Motor neuron (in vitro differentiated cells): ENCODE results near the gene TCTN3. TPM values are rescaled to one million over a fixed set of nuclear protein-coding genes. Genes with fewer than 3 reads are reported as not detected.
"Not testable (repeated sequence)": the region's sequence is repeated elsewhere in the genome, so short reads cannot be mapped to it uniquely, and the experiment has no call there.

Experiments used
- ATAC-seq, 8 experiments: fragments of 200-7000 bp; cut with Tn5 transposase; replicated peaks in 6 of 8; 2 replicates each; pipeline ENCODE4 v1.8.0; 2021; ENCODE audit warnings: mild to moderate bottlenecking in 8 of 8, moderate library complexity in 8 of 8
- H3K27ac ChIP-seq, 2 donors: fragments of 250-450 bp; sonication (Bioruptor Pico); 2 replicates each; pipeline ENCODE4 v1.9.0; 2021; ENCODE audit warnings: antibody characterized with exemption in 2 of 2, mild to moderate bottlenecking in 2 of 2, moderate library complexity in 1 of 2
- H3K4me1 ChIP-seq, 2 donors: fragments of 250-450 bp; sonication (Bioruptor Pico); replicated peaks in 1 of 2; 2 replicates each; pipeline ENCODE4 v1.6.1; 2021; ENCODE audit warnings: antibody characterized with exemption in 2 of 2, mild to moderate bottlenecking in 2 of 2, moderate library complexity in 1 of 2
- H3K4me3 ChIP-seq, 5 donors: fragments of 250-450 bp; sonication (Bioruptor Pico); 2 replicates each; pipeline ENCODE4 v1.9.0; 2021; ENCODE audit warnings: antibody characterized with exemption in 5 of 5, mild to moderate bottlenecking in 5 of 5, moderate library complexity in 4 of 5
- WGBS, 10 experiments: fragments of 450-650 bp; shearing (Covaris generic); methylation state at CpG; one replicate each; pipeline ENCODE4 v1.0.0; 2022; 5-methylcytosine and 5-hydroxymethylcytosine counted together
- in situ Hi-C, 9 experiments: fragments of 400-800 bp; cut with MboI; loops; one replicate each; pipeline ENCODE4 v1.15.0; 2021; ENCODE audit warnings: low sequenced_read_pairs in 9 of 9, low pct_unique_long_range_greater_than_20kb in 2 of 9; ENCODE audit not compliant: unreplicated experiment in 9 of 9
- total RNA-seq, 8 experiments: library from RNA; unstranded; fragments of 300-600 nt; gene quantifications; 2 replicates each; pipeline versions ENCODE4 v1.2.3 to v1.2.4, GENCODE V29; 2022

Gene TCTN3
- total RNA-seq, 8 experiments from 2014 or later: 21.9 to 62.4 (median 30.4) TPM

DNA sequence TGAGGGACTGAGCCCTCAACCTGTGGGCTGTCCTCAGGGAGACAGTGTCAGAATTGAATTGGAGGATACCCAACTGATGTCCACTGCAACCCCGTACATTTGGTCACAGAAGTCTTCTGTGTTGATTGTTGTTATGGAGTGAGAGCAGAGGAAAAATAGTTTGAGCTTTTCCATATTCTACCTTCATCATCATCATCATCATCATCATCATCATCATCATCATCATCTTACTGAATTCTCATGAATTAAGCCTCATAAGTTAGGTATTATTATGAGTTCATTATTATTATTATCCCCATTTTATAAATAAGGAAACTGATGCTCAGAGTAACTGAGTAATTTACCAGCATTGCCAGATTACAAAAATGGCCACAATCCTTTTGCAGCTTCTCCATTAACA, 45.6 kb downstream of the TCTN3 start:
- Histone ChIP-seq H3K4me3 (no peak overlapping the region), H3K27ac (no peak overlapping the region), H3K4me1 (no peaks in the 10 kb centered on the region)
- no peak for ATAC-seq
- 78 to 100% (median 100%) methylated on average over 1 of the region's 1 CpG; no CpG with 5 or more reads in 6 of the 10 experiments for WGBS, 10 experiments
- in situ Hi-C loops: no loop called here

DNA sequence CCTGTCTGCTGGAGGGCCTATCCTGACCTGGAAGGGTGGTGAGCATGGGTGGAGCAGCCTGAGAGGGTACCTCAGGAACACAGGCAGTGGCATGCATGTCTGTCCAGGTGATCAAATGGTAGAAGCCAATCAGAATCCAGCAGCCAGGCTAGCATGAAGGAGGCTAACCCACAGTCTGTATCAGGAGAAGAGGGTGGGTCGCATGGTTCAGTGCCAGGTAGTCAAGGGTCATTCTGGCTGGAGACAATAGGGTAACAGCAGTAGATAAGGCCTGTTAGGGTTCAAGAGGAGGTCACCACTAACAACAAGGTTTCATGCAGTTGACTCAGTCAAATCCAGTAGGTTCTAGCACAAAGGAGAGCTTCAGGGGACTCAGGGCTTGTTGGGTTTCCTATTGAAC, 47.6 kb downstream of the TCTN3 start:
- 100% methylated on average over 1 of the region's 1 CpG; no CpG with 5 or more reads in 7 of the 10 experiments for WGBS, 10 experiments
- Histone ChIP-seq H3K27ac (no peak overlapping the region), H3K4me1 (no peaks in the 10 kb centered on the region), H3K4me3 (no peak overlapping the region)
- in situ Hi-C loops: no loop called here
- ATAC-seq: no peak

DNA sequence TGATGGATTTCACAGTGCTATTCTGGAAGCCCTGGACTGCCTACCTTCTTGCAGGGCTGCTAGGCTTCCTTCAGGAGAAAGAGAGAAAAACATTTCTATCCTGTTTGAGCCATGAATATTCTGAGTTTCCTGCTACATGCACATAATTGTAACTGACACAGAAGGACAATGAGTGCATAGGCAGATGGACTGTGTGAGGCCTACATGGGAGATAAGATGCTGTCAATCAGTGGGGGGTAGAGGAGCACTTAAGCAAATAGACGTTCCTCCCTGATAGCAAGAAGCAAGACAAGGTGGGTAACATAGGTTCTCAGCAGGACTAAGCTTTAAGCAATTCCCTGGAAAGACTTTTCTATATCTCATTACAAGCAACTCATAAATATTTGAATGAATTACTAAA, 48.8 kb downstream of the TCTN3 start:
- no peaks in the 10 kb centered on the region for H3K4me1 ChIP-seq
- peak in 3 of 8 experiments; percentile 89 to 95 (median 92) for ATAC-seq
- H3K4me3 ChIP-seq: no peak overlapping the region
- in situ Hi-C loops: no loop called here
- no peak overlapping the region for H3K27ac ChIP-seq
- 0 to 67% (median 45%) methylated on average over 1 of the region's 1 CpG; no CpG with 5 or more reads in 4 of the 10 experiments for WGBS, 10 experiments

DNA sequence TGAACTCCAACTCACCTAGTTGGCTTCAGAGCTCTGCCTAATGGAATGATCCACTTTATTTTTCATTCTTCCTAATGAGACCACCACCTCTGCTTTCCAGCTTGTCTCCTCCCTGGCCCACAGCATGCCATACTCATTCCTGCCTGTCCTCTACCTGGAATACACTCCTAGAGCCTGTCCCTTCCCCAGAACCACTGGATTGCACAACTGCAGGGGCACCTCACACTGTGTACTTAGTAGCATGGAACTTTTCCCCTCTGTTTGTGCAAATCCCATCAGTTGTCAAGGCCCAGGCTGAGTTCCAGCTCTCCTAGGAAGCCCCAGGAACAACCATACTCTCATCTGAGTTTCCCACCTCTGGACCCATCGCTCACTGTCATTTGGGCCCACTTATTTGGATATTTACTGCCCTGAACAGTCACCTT, 52.8 kb downstream of the TCTN3 start:
- H3K27ac ChIP-seq: no peak overlapping the region
- ATAC-seq: no peak
- in situ Hi-C loops: no loop called here
- no peaks in the 10 kb centered on the region for H3K4me1 ChIP-seq
- H3K4me3 ChIP-seq: no peak overlapping the region
- 60 to 100% (median 100%) methylated on average over 1 of the region's 1 CpG; no CpG with 5 or more reads in 6 of the 10 experiments for WGBS, 10 experiments

DNA sequence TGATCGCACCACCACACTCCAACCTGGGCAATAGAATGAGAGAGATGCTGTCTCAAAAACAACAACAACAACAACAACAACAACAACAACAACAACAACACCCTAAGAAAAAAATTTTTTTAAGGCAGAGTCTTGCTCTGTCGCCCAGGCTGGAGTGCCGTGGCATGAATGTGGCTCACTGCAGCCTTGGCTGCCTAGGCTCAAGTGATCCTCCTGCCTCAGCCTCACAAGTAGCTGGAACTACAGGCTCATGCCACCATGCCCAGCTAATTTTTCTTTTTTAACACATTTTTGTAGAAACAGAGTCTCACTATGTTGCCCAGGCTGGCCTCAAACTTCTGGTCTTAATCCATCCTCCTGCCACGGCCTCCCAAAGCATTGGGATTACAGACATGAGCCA, 55.8 kb downstream of the TCTN3 start:
- WGBS, 10 experiments: 76 to 100% (median 100%) methylated on average over 1 to 3 of the region's 4 CpGs; no CpG with 5 or more reads in 2 of the 10 experiments
- in situ Hi-C loops: no loop called here
- Histone ChIP-seq H3K4me3 (no peak overlapping the region), H3K4me1 (no peaks in the 10 kb centered on the region), H3K27ac (no peak overlapping the region)
- no peak for ATAC-seq

DNA sequence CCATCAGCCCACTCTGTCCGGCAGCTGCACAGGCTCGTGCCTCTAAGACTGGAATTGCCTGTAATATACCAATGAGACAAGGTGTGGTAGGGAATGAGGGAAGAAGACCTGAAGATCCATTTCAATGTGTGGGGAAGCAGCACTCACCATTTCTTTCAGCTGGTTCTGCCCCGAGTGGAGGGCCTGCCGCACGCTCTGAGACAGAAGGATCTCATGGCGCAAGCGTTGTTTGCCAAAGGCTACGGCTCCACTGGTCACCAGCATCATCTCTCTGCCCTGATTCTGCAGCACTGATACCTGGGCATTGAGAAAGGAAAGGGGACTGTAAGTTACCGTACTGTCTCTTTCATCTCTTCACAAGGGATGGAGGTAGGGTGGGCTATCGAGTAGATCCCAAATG, 56.6 kb downstream of the TCTN3 start:
- Histone ChIP-seq H3K4me1 (no peaks in the 10 kb centered on the region), H3K27ac (no peak overlapping the region), H3K4me3 (no peak overlapping the region)
- no peak for ATAC-seq
- in situ Hi-C loops: no loop called here
- 86 to 100% (median 100%) methylated on average over 1 to 9 of the region's 10 CpGs; no CpG with 5 or more reads in 4 of the 10 experiments for WGBS, 10 experiments

DNA sequence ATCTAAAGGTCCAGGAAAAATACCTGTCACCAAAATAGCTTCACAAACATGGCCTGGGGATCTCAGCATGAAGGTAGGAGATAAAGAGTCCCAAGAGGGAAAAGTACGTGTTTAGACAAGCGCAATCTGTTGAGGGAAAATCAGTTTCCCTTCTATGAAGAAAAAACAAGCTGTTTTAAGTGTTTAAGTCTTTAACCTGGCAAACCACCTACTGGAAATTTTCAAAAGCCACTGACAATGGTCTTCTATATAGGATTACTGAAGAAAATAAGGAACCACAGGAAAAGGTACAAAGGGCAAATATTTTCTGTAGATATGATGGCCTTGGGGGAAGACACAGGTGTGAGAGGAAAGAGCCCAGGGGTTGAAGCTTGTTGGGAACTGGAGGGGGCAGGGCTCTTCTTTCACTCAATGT, 58.4 kb downstream of the TCTN3 start:
- Histone ChIP-seq H3K4me3 (no peak overlapping the region), H3K4me1 (no peaks in the 10 kb centered on the region), H3K27ac (no peak overlapping the region)
- ATAC-seq: no peak
- in situ Hi-C loops: no loop called here
- 80 to 100% (median 97%) methylated on average over 1 to 2 of the region's 2 CpGs; no CpG with 5 or more reads in 2 of the 10 experiments for WGBS, 10 experiments

DNA sequence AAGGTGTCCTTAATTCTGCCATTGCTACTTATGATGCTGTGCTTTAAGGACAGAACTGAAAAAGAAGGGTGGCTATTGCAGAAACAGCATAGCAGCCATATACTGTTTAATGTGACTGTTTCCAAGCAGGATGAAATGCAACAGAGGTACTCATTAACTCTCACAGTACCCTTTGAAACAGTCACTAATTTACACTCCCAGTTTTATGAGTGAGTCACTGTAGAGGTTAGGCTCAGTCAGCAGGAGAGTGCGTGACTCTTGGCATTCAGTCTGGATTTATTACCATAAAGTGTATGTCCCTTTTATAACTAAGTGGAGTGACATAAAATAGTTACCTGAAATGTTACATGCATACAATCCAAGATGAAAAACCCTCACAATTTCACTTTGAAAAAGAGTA, 64.9 kb downstream of the TCTN3 start:
- in situ Hi-C loops: no loop called here
- Histone ChIP-seq H3K27ac (no peak overlapping the region), H3K4me3 (no peak overlapping the region), H3K4me1 (no peaks in the 10 kb centered on the region)
- peak in 5 of 8 experiments; percentile 27 to 94 (median 55) for ATAC-seq
- 33 to 100% (median 73%) methylated on average over 1 of the region's 1 CpG; no CpG with 5 or more reads in 2 of the 10 experiments for WGBS, 10 experiments

DNA sequence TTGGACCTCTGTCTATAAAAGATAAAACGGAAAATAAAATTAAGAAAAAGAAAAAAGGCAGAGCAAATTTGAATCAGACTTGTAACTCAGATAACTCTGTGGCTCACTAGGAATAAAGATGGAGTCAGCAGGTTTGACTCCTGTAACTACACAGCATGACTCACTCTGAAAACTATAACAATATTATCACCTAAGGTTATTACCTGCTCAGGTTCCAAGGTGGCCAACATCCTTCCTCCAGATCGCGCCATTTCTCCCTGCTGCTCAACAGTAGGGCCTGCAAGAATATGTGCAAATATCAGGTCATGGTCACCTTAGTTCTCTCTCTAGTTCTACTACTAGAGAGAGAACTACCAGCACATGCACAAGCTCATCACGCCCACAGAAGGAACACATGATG, 67.2 kb downstream of the TCTN3 start:
- in situ Hi-C loops: no loop called here
- H3K4me3 ChIP-seq: no peak overlapping the region
- no peak for ATAC-seq
- H3K27ac ChIP-seq: no peak overlapping the region
- WGBS, 10 experiments: 60 to 100% (median 97%) methylated on average over 1 to 4 of the region's 4 CpGs
- no peaks in the 10 kb centered on the region for H3K4me1 ChIP-seq

DNA sequence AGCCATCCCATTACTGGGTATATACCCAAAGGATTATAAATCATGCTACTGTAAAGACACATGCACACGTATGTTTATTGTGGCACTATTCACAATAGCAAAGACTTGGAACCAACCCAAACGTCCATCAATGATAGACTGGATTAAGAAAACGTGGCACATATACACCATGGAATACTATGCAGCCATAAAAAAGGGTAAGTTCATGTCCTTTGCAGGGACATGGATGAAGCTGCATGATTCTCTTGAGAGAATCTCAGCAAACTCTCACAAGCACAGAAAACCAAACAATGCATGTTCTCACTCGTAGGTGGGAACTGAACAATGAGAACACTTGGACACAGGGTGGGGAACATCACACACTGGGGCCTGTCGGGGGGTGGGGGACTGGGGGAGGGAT, 73.3 kb downstream of the TCTN3 start:
- in situ Hi-C loops: loop anchor here in 3 of 9 experiments (25.0 kb wide), 1 partner anchor 183 kb away; no protein-coding TSS in a partner anchor
- ATAC-seq, H3K4me1 ChIP-seq, H3K4me3 ChIP-seq, H3K27ac ChIP-seq: not testable (repeated sequence)
- WGBS, 10 experiments: 100% methylated on average over 1 of the region's 5 CpGs; no CpG with 5 or more reads in 9 of the 10 experiments

DNA sequence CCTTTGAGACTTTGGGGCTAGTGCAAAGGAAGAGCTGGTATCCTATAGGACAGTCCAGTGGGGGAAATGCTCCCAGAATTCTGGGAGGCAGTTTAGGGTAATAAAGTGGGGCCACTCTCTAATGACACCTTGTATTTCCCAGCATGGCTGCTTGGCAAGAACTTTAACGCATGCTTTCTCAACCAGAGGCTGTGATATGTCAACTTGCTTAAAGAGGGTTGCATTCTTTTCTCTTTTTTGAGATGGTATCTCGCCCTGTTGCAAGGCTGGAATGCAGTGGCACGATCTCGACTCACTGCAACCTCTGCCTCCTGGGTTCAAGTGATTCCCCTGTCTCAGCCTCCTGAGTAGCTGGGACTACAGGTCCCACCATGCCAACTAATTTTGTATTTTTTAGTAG, 75.6 kb downstream of the TCTN3 start:
- no peak for ATAC-seq
- H3K27ac ChIP-seq: no peak overlapping the region
- no peak overlapping the region for H3K4me3 ChIP-seq
- in situ Hi-C loops: loop anchor here in 3 of 9 experiments (25.0 kb wide), 1 partner anchor 181 kb away; no protein-coding TSS in a partner anchor
- 73 to 100% (median 87%) methylated on average over 2 to 4 of the region's 4 CpGs; no CpG with 5 or more reads in 4 of the 10 experiments for WGBS, 10 experiments
- H3K4me1 ChIP-seq: no peaks in the 10 kb centered on the region

DNA sequence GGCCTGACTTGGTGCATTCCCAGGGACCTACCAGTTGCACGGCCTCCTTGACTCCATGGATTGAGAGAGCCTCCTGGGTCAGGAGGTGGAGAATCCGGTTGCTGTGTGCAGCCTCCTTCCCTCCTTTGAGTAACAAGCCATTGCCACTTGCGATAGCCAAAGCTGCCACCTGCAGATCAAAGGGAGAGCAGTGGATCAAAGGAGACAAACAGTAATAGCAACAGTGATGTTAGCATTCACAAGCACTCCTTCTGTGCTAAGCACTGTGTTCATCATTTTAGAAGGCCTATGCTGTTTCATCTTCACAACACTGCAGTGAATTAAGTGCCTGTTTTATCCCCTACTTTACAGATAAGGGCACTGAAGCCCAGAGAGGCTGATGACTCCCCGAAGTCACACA, 77.3 kb downstream of the TCTN3 start:
- no peak overlapping the region for H3K4me3 ChIP-seq
- 86 to 100% (median 98%) methylated on average over 1 to 3 of the region's 4 CpGs; no CpG with 5 or more reads in 2 of the 10 experiments for WGBS, 10 experiments
- in situ Hi-C loops: loop anchor here in 3 of 9 experiments (25.0 kb wide), 1 partner anchor 179 kb away; no protein-coding TSS in a partner anchor
- no peak for ATAC-seq
- no peaks in the 10 kb centered on the region for H3K4me1 ChIP-seq
- H3K27ac ChIP-seq: no peak overlapping the region
